Liver (tissue), 9 donors: Measurements from ENCODE around the gene HDAC3. TPM values are rescaled to one million over a fixed set of nuclear protein-coding genes. Genes with fewer than 3 reads are reported as not detected.

Experiments used
- DNase-seq: peaks from one replicate; pipeline ENCODE4 v3.0.0-alpha.2; 2017; ENCODE audit warnings: low spot score
- H3K27ac ChIP-seq, 2 donors: one replicate each; pipeline ENCODE4 v1.7.0; 2013; ENCODE audit warnings: inconsistent platforms in 2 of 2, low read length in 2 of 2, control low read depth in 1 of 2, low read depth in 1 of 2, mild to moderate bottlenecking in 1 of 2
- H3K27me3 ChIP-seq, 4 donors: one replicate each; pipeline versions ENCODE4 v1.6.1 to v1.7.0; 2013; ENCODE audit warnings: low read length in 3 of 4, inconsistent platforms in 1 of 4, mild to moderate bottlenecking in 1 of 4, moderate library complexity in 1 of 4; ENCODE audit not compliant: control insufficient read depth in 4 of 4, insufficient read depth in 4 of 4
- H3K36me3 ChIP-seq, 4 donors: one replicate each; pipeline versions ENCODE4 v1.6.1 to v1.7.0; 2013; ENCODE audit warnings: low read length in 3 of 4, mild to moderate bottlenecking in 3 of 4, low read depth in 1 of 4, moderate library complexity in 1 of 4; ENCODE audit not compliant: control insufficient read depth in 4 of 4, insufficient read depth in 3 of 4
- H3K4me1 ChIP-seq, 4 donors: one replicate each; pipeline versions ENCODE4 v1.6.1 to v1.7.0; 2013; ENCODE audit warnings: low read length in 3 of 4, mild to moderate bottlenecking in 3 of 4, moderate library complexity in 1 of 4; ENCODE audit not compliant: control insufficient read depth in 4 of 4, insufficient read depth in 4 of 4
- H3K4me3 ChIP-seq, 3 donors: one replicate each; pipeline versions ENCODE4 v1.6.1 to v1.7.0; 2013; ENCODE audit warnings: low read length in 3 of 3, control low read depth in 1 of 3, low read depth in 1 of 3, mild to moderate bottlenecking in 1 of 3
- H3K9ac ChIP-seq, 2 donors: one replicate each; pipeline ENCODE4 v1.7.0; 2013; ENCODE audit warnings: low read length in 2 of 2, mild to moderate bottlenecking in 2 of 2, moderate library complexity in 2 of 2, control low read depth in 1 of 2, low read depth in 1 of 2
- H3K9me3 ChIP-seq, 4 donors: one replicate each; pipeline versions ENCODE4 v1.6.1 to v1.7.0; 2013; ENCODE audit warnings: low read length in 3 of 4; ENCODE audit not compliant: control insufficient read depth in 4 of 4
- EGR1 ChIP-seq, 2 donors: IDR thresholded peaks; 2 replicates each; pipeline ENCODE4 v1.6.1; 2016 to 2018; ENCODE audit warnings: antibody characterized with exemption in 2 of 2, low read depth in 2 of 2
- FOXA1 ChIP-seq: IDR thresholded peaks from 2 replicates; pipeline ENCODE4 v1.6.1; 2016; ENCODE audit warnings: antibody characterized with exemption
- FOXA2 ChIP-seq: IDR thresholded peaks from 2 replicates; pipeline ENCODE4 v1.6.1; 2016; ENCODE audit warnings: antibody characterized with exemption
- GABPA ChIP-seq, 2 donors: IDR thresholded peaks in 1 of 2; conservative IDR thresholded peaks in 1 of 2; 2 replicates each; pipeline ENCODE4 v1.6.1; 2016; ENCODE audit warnings: antibody characterized with exemption in 2 of 2, mild to moderate bottlenecking in 1 of 2, moderate library complexity in 1 of 2
- HNF4A ChIP-seq, 2 donors: conservative IDR thresholded peaks; 2 replicates each; pipeline ENCODE4 v1.6.1; 2016; ENCODE audit warnings: antibody characterized with exemption in 2 of 2, mild to moderate bottlenecking in 2 of 2
- HNF4G ChIP-seq: IDR thresholded peaks from 2 replicates; pipeline ENCODE4 v1.6.1; 2016; ENCODE audit warnings: antibody characterized with exemption
- JUND ChIP-seq, 2 donors: IDR thresholded peaks; 2 replicates each; pipeline ENCODE4 v1.6.1; 2016; ENCODE audit warnings: antibody characterized with exemption in 2 of 2
- MAX ChIP-seq: IDR thresholded peaks from 2 replicates; pipeline ENCODE4 v1.6.1; 2016; ENCODE audit warnings: antibody characterized with exemption
- NR2F2 ChIP-seq: IDR thresholded peaks from 2 replicates; pipeline ENCODE4 v1.6.1; 2016; ENCODE audit warnings: antibody characterized with exemption
- RAD21 ChIP-seq, 2 donors: IDR thresholded peaks; 2 replicates each; pipeline ENCODE4 v1.6.1; 2016; ENCODE audit warnings: antibody characterized with exemption in 2 of 2, mild to moderate bottlenecking in 2 of 2
- RXRA ChIP-seq, 2 donors: IDR thresholded peaks; 2 replicates each; pipeline ENCODE4 v1.6.1; 2017 to 2018; ENCODE audit warnings: antibody characterized with exemption in 2 of 2, mild to moderate bottlenecking in 1 of 2
- TAF1 ChIP-seq: conservative IDR thresholded peaks from 2 replicates; pipeline ENCODE4 v1.6.1; 2016; ENCODE audit warnings: antibody characterized with exemption, mild to moderate bottlenecking
- YY1 ChIP-seq: IDR thresholded peaks from 2 replicates; pipeline ENCODE4 v1.6.1; 2016; ENCODE audit warnings: antibody characterized with exemption, mild to moderate bottlenecking
- WGBS: extraction: QIAGEN DNeasy Blood & Tissue Kit; methylation state at CpG from one replicate; pipeline ENCODE4 v1.1.7; 2013; 5-methylcytosine and 5-hydroxymethylcytosine counted together
- polyA plus RNA-seq, 2 donors: library from polyadenylated mRNA; stranded (reverse) in 1 of 2; unstranded in 1 of 2; fragments of 200-250 nt in 1 of 2; fragments of >200 nt in 1 of 2; fragmentation: Nextera tagmentation in 1 of 2; extraction: Ambion mirVana in 1 of 2; gene quantifications; one replicate each; pipeline versions ENCODE4 v1.2.1 to v1.2.3, GENCODE V29; 2013 to 2015
- total RNA-seq, 2 donors: library from RNA; depleted of rRNA; stranded (reverse); fragments of >200 nt; gene quantifications; one replicate each; pipeline ENCODE4 v1.2.3, GENCODE V29; 2014
- TF ChIP-seq, protein P1 (sequence below): IDR thresholded peaks from 2 replicates; pipeline ENCODE4 v1.6.1; 2016; ENCODE audit warnings: antibody characterized with exemption, mild to moderate bottlenecking
- TF ChIP-seq, protein P2 (sequence below): IDR thresholded peaks from 2 replicates; pipeline ENCODE4 v1.6.1; 2016; ENCODE audit warnings: antibody characterized with exemption
- TF ChIP-seq, protein P3 (sequence below): fragments of 150-350 bp; IDR thresholded peaks from 2 replicates; pipeline ENCODE4 v1.5.1; 2017; ENCODE audit warnings: improper control_type of control experiment, low read depth, low read length; ENCODE audit not compliant: missing input control
- TF ChIP-seq, protein P4 (sequence below): IDR thresholded peaks from 2 replicates; pipeline ENCODE4 v1.6.1; 2016; ENCODE audit warnings: antibody characterized with exemption
- donor health status: healthy.
- donor health status: healthy.
- donor health status: healthy.
- donor health status: healthy.
- donor health status: healthy.

HDAC3 gene
- total and polyA plus RNA-seq, 4 donors: 20.1 to 45.3 (median 35.1) TPM

GRCh38 chr5:141640051-141640415 lies 3.4 kb upstream of the HDAC3 start:
- Histone ChIP-seq H3K36me3 (no peaks in the 10 kb centered on the region), H3K4me3 (no peak overlapping the region), H3K9ac (no peak overlapping the region), H3K27ac (no peak overlapping the region), H3K4me1 (peaks cover 9 to 24% (median 17%) of the 10 kb centered on the region in 4 donors), H3K9me3 (no peaks in the 10 kb centered on the region), H3K27me3 (no peaks in the 10 kb centered on the region)
- no peak for DNase-seq
- no peak for TF ChIP-seq HNF4A (conservative IDR thresholded peaks at IDR 0.05)
- TF ChIP-seq, protein P1, sequence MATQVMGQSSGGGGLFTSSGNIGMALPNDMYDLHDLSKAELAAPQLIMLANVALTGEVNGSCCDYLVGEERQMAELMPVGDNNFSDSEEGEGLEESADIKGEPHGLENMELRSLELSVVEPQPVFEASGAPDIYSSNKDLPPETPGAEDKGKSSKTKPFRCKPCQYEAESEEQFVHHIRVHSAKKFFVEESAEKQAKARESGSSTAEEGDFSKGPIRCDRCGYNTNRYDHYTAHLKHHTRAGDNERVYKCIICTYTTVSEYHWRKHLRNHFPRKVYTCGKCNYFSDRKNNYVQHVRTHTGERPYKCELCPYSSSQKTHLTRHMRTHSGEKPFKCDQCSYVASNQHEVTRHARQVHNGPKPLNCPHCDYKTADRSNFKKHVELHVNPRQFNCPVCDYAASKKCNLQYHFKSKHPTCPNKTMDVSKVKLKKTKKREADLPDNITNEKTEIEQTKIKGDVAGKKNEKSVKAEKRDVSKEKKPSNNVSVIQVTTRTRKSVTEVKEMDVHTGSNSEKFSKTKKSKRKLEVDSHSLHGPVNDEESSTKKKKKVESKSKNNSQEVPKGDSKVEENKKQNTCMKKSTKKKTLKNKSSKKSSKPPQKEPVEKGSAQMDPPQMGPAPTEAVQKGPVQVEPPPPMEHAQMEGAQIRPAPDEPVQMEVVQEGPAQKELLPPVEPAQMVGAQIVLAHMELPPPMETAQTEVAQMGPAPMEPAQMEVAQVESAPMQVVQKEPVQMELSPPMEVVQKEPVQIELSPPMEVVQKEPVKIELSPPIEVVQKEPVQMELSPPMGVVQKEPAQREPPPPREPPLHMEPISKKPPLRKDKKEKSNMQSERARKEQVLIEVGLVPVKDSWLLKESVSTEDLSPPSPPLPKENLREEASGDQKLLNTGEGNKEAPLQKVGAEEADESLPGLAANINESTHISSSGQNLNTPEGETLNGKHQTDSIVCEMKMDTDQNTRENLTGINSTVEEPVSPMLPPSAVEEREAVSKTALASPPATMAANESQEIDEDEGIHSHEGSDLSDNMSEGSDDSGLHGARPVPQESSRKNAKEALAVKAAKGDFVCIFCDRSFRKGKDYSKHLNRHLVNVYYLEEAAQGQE: no peak
- no peak for TF ChIP-seq JUND (IDR thresholded peaks at IDR 0.05)
- TF ChIP-seq MAX: no peak
- TF ChIP-seq NR2F2: no peak
- TF ChIP-seq, protein P2, sequence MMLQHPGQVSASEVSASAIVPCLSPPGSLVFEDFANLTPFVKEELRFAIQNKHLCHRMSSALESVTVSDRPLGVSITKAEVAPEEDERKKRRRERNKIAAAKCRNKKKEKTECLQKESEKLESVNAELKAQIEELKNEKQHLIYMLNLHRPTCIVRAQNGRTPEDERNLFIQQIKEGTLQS: no peak
- TF ChIP-seq, protein P3, sequence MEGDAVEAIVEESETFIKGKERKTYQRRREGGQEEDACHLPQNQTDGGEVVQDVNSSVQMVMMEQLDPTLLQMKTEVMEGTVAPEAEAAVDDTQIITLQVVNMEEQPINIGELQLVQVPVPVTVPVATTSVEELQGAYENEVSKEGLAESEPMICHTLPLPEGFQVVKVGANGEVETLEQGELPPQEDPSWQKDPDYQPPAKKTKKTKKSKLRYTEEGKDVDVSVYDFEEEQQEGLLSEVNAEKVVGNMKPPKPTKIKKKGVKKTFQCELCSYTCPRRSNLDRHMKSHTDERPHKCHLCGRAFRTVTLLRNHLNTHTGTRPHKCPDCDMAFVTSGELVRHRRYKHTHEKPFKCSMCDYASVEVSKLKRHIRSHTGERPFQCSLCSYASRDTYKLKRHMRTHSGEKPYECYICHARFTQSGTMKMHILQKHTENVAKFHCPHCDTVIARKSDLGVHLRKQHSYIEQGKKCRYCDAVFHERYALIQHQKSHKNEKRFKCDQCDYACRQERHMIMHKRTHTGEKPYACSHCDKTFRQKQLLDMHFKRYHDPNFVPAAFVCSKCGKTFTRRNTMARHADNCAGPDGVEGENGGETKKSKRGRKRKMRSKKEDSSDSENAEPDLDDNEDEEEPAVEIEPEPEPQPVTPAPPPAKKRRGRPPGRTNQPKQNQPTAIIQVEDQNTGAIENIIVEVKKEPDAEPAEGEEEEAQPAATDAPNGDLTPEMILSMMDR: no peak
- TF ChIP-seq FOXA2: no peak
- 96% methylated on average over 3 of the region's 3 CpGs for WGBS

GRCh38 chr5:141639357-141640050 lies 2.9 kb upstream of the HDAC3 start:
- Histone ChIP-seq H3K27me3 (no peaks in the 10 kb centered on the region), H3K27ac (no peak overlapping the region), H3K4me3 (no peak overlapping the region), H3K9me3 (no peaks in the 10 kb centered on the region), H3K4me1 (peaks cover 9 to 24% (median 20%) of the 10 kb centered on the region in 4 donors), H3K36me3 (no peaks in the 10 kb centered on the region), H3K9ac (no peak overlapping the region)
- DNase-seq: no peak
- WGBS: 95% methylated on average over 12 of the region's 12 CpGs
- TF ChIP-seq GABPA (IDR thresholded peaks at IDR 0.05 in 1 of 2, conservative IDR thresholded peaks at IDR 0.05 in 1 of 2) (no peak), RXRA (IDR thresholded peaks at IDR 0.05) (no peak), RAD21 (IDR thresholded peaks at IDR 0.05) (no peak), TAF1 (no peak), JUND (IDR thresholded peaks at IDR 0.05) (no peak), YY1 (no peak), FOXA2 (no peak), NR2F2 (no peak), MAX (no peak), HNF4G (no peak), EGR1 (IDR thresholded peaks at IDR 0.05; ENCODE audit: low read depth in 2 of 2) (no peak), FOXA1 (no peak)
- TF ChIP-seq, protein P4, sequence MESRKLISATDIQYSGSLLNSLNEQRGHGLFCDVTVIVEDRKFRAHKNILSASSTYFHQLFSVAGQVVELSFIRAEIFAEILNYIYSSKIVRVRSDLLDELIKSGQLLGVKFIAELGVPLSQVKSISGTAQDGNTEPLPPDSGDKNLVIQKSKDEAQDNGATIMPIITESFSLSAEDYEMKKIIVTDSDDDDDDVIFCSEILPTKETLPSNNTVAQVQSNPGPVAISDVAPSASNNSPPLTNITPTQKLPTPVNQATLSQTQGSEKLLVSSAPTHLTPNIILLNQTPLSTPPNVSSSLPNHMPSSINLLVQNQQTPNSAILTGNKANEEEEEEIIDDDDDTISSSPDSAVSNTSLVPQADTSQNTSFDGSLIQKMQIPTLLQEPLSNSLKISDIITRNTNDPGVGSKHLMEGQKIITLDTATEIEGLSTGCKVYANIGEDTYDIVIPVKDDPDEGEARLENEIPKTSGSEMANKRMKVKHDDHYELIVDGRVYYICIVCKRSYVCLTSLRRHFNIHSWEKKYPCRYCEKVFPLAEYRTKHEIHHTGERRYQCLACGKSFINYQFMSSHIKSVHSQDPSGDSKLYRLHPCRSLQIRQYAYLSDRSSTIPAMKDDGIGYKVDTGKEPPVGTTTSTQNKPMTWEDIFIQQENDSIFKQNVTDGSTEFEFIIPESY: no peak
- TF ChIP-seq, protein P1: no peak
- TF ChIP-seq, protein P3: no peak
